GM23338 (cell line): ENCODE data around the gene KRTAP5-4. TPM values are rescaled to one million over a fixed set of nuclear protein-coding genes. Genes with fewer than 3 reads are reported as not detected.
"Not testable (repeated sequence)": the region's sequence is repeated elsewhere in the genome, so short reads cannot be mapped to it uniquely, and the experiment has no call there.

Experiments
- ATAC-seq: fragments of 200-7000 bp; cut with Tn5 transposase; 3 replicates; pipeline ENCODE4 v1.9.1; 2020
- DNase-seq: peaks from one replicate; pipeline ENCODE4 v3.0.0-alpha.2; 2015; ENCODE audit warnings: low spot score
- H2AFZ ChIP-seq: fragments of 200-600 bp; sonication (generic); 2 replicates; pipeline ENCODE4 v1.8.0; 2016; ENCODE audit warnings: antibody characterized with exemption, mild to moderate bottlenecking, moderate library complexity
- H3F3A ChIP-seq: fragments of 200-600 bp; sonication (generic); replicated peaks from 2 replicates; pipeline ENCODE4 v1.8.0; 2017; ENCODE audit warnings: antibody characterized with exemption, mixed run types, low read depth
- H3K27ac ChIP-seq: fragments of 200-600 bp; sonication (generic); 2 replicates; pipeline ENCODE4 v1.6.1; 2016; ENCODE audit warnings: low read depth
- H3K27me3 ChIP-seq: fragments of 200-600 bp; sonication (generic); 2 replicates; pipeline ENCODE4 v1.8.0; 2016; ENCODE audit warnings: mild to moderate bottlenecking, mixed run types, moderate library complexity; ENCODE audit not compliant: insufficient read depth
- H3K36me3 ChIP-seq: fragments of 200-600 bp; sonication (generic); 2 replicates; pipeline ENCODE4 v1.8.0; 2016; ENCODE audit warnings: mild to moderate bottlenecking; ENCODE audit not compliant: insufficient read depth
- H3K4me1 ChIP-seq: fragments of 200-600 bp; sonication (generic); 2 replicates; pipeline ENCODE4 v1.8.0; 2016; ENCODE audit warnings: mild to moderate bottlenecking, moderate library complexity; ENCODE audit not compliant: insufficient read depth
- H3K4me2 ChIP-seq: fragments of 200-600 bp; sonication (generic); 2 replicates; pipeline ENCODE4 v1.7.1; 2017; ENCODE audit warnings: mixed run types
- H3K4me3 ChIP-seq: fragments of 200-600 bp; sonication (generic); 2 replicates; pipeline ENCODE4 v1.6.1; 2016; ENCODE audit warnings: mixed run types
- H3K79me2 ChIP-seq: fragments of 200-600 bp; sonication (generic); replicated peaks from 2 replicates; pipeline ENCODE4 v1.8.0; 2017; ENCODE audit warnings: mild to moderate bottlenecking; ENCODE audit not compliant: insufficient read depth
- H3K9me2 ChIP-seq: fragments of 200-600 bp; sonication (generic); 2 replicates; pipeline ENCODE4 v1.8.0; 2017; ENCODE audit not compliant: insufficient read depth
- H4K20me1 ChIP-seq: fragments of 200-600 bp; sonication (generic); replicated peaks from 2 replicates; pipeline ENCODE4 v1.8.0; 2017; ENCODE audit warnings: mild to moderate bottlenecking; ENCODE audit not compliant: insufficient read depth
- H3K27ac Mint-ChIP-seq: 2 replicates; pipeline ENCODE4 v1.8.0; 2020; ENCODE audit warnings: inconsistent platforms, mild to moderate bottlenecking, moderate library complexity, mixed read lengths
- H3K27me3 Mint-ChIP-seq: 3 replicates; pipeline ENCODE4 v1.8.0; 2022; ENCODE audit warnings: low read depth, mild to moderate bottlenecking, moderate library complexity, mixed read lengths, inconsistent platforms; ENCODE audit not compliant: insufficient read depth, poor library complexity
- H3K36me3 Mint-ChIP-seq: 3 replicates; pipeline ENCODE4 v1.8.0; 2021; ENCODE audit warnings: low read depth, mild to moderate bottlenecking, inconsistent platforms, moderate library complexity, mixed read lengths
- H3K4me1 Mint-ChIP-seq: 3 replicates; pipeline ENCODE4 v1.8.0; 2020; ENCODE audit warnings: mild to moderate bottlenecking, inconsistent platforms, mixed read lengths
- H3K4me3 Mint-ChIP-seq: 3 replicates; pipeline ENCODE4 v1.8.0; 2021; ENCODE audit warnings: moderate library complexity, mild to moderate bottlenecking, inconsistent platforms, mixed read lengths
- H3K9me3 Mint-ChIP-seq: 3 replicates; pipeline ENCODE4 v1.8.0; 2020; ENCODE audit warnings: moderate library complexity, mild to moderate bottlenecking, inconsistent platforms, mixed read lengths
- CREB1 ChIP-seq: fragments of 250-450 bp; sonication (Bioruptor Pico); IDR thresholded peaks from 2 replicates; pipeline ENCODE4 v1.5.0; 2020; ENCODE audit warnings: low read depth, mild to moderate bottlenecking, moderate library complexity
- CTCF ChIP-seq, 2 experiments: fragments of 200-600 bp in 1 of 2; sonication (generic) in 1 of 2; conservative IDR thresholded peaks; 2 replicates each; pipeline versions ENCODE4 v1.5.1 to v1.6.1; 2016 to 2017; ENCODE audit warnings: antibody characterized with exemption in 2 of 2, low read depth in 2 of 2, mild to moderate bottlenecking in 2 of 2, moderate library complexity in 1 of 2
- NANOG ChIP-seq: IDR thresholded peaks from 2 replicates; pipeline ENCODE4 v1.6.1; 2016; ENCODE audit warnings: antibody characterized with exemption, borderline replicate concordance
- polyA plus RNA-seq: library from polyadenylated mRNA; unstranded; fragments of >200 nt; fragmentation: Nextera tagmentation; extraction: Ambion mirVana; gene quantifications from 2 replicates; pipeline ENCODE4 v1.2.1, GENCODE V29; 2016
- total RNA-seq: library from RNA; depleted of rRNA; stranded (reverse); fragments of >200 nt; shearing (Covaris generic); gene quantifications from 2 replicates; pipeline ENCODE4 v1.2.3, GENCODE V29; 2014

KRTAP5-4 gene
- total and polyA plus RNA-seq, 2 experiments from 2014 or later, result not detected

GRCh38 chr11:1597331-1597993 lies 24.5 kb downstream of the KRTAP5-4 start:
- Histone ChIP-seq H3K4me2 (peak overlapping the region; percentile 70), H3K4me3 (no peak overlapping the region), H3F3A (peaks cover 13% of the 10 kb centered on the region; the same call in 1 of the 2 replicates), H3K4me1 (peaks cover 18% of the 10 kb centered on the region), H3K36me3 (no peaks in the 10 kb centered on the region), H2AFZ (peak overlapping the region; percentile 73), H3K79me2 (no peaks in the 10 kb centered on the region), H4K20me1 (no peaks in the 10 kb centered on the region), H3K27me3 (no peaks in the 10 kb centered on the region), H3K27ac (no peak overlapping the region), H3K9me2 (no peaks in the 10 kb centered on the region)
- H3K36me3 Mint-ChIP-seq, result peaks cover 5% of the 10 kb centered on the region; the same call in 1 of the 3 replicates
- ATAC-seq, result no peak
- peaks cover 21% of the 10 kb centered on the region; the same call in 2 of the 3 replicates for H3K9me3 Mint-ChIP-seq
- TF ChIP-seq NANOG (no peak), CREB1 (no peak), CTCF (conservative IDR thresholded peaks at IDR 0.05; ENCODE audit: low read depth in 2 of 2) (no peak)
- H3K4me1 Mint-ChIP-seq, result peaks cover 28% of the 10 kb centered on the region
- no peak overlapping the region; the same call in 2 of the 3 replicates for H3K4me3 Mint-ChIP-seq
- H3K27ac Mint-ChIP-seq, result no peak overlapping the region
- H3K27me3 Mint-ChIP-seq, result peaks cover 17% of the 10 kb centered on the region
- no peak for DNase-seq

- Histone ChIP-seq H3F3A (peaks cover 13% of the 10 kb centered on the region; the same call in 1 of the 2 replicates), H3K4me3 (peak overlapping the region; percentile 20; the same call in 1 of the 2 replicates), H3K4me1 (peaks cover 18% of the 10 kb centered on the region), H2AFZ (peak overlapping the region; percentile 73), H3K27ac (0 out of 2 replicates have a peak overlapping the region, but pooled peaks have one; percentile 57), H3K4me2 (peak overlapping the region; percentile 70)
- TF ChIP-seq NANOG, result peak; percentile 24; the same call in 1 of the 2 replicates
- ATAC-seq (peak; percentile 80), DNase-seq (peak; percentile 39)
- Mint-ChIP-seq H3K27me3 (peaks cover 17% of the 10 kb centered on the region), H3K9me3 (peaks cover 15% of the 10 kb centered on the region; the same call in 2 of the 3 replicates), H3K4me3 (peak overlapping the region; percentile 14; the same call in 2 of the 3 replicates), H3K4me1 (peaks cover 28% of the 10 kb centered on the region)
- H3K36me3 Mint-ChIP-seq, H3K79me2 ChIP-seq, H3K9me2 ChIP-seq, H4K20me1 ChIP-seq, H3K36me3 ChIP-seq, H3K27me3 ChIP-seq, H3K27ac Mint-ChIP-seq: not testable (repeated sequence)
Observed at GRCh38 chr11:1596576-1597121, 25.3 kb downstream of the KRTAP5-4 start.

DNA sequence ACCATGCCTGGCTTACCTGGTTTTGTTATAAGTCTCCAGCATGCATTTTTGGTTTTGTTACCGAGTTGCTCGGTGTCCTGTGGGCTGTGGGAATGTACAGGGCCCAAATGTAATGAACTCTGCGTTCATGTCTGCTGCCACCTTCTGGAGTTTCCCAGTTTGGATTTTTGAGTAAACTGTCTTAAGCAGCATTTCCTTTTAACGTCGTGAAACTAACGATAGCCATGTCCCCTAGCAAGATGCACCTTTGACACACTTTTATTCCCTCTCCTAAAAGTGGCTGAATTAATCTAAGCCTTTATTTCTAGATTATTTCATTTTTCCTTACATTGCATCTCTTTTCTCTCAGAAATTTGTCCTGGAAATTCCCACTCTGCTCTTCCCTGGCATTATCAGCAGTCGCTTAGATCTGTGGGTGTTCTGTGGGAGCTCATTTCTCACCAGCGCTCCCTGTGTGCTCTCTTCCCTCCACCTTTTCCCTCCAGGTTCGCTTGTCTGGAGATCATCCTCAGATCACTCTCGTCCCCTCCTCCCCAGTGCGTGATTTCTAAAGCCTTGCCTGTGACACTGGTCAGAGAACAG lies 25.9 kb downstream of the KRTAP5-4 start:
- not testable (repeated sequence) for H3K9me3 Mint-ChIP-seq, DNase-seq, H3K9me2 ChIP-seq, H3K27ac Mint-ChIP-seq, H3K27me3 ChIP-seq, H3K79me2 ChIP-seq, H3K36me3 ChIP-seq, H3K36me3 Mint-ChIP-seq, H3K4me3 ChIP-seq, H4K20me1 ChIP-seq
- H3K4me2 ChIP-seq, result peak overlapping the region; percentile 70
- peaks cover 18% of the 10 kb centered on the region for H3K4me1 ChIP-seq
- peak; percentile 27 for ATAC-seq
- Mint-ChIP-seq H3K4me3 (peak overlapping the region; percentile 14; the same call in 1 of the 3 replicates), H3K27me3 (peaks cover 17% of the 10 kb centered on the region), H3K4me1 (peaks cover 28% of the 10 kb centered on the region)
- TF ChIP-seq CTCF (conservative IDR thresholded peaks at IDR 0.05; ENCODE audit: low read depth in 2 of 2), result peak in 1 of 2 experiments; percentile 24; a peak in 1 of 4 replicates
- H3K27ac ChIP-seq, result 0 out of 2 replicates have a peak overlapping the region, but pooled peaks have one; percentile 57
- peaks cover 13% of the 10 kb centered on the region; the same call in 1 of the 2 replicates for H3F3A ChIP-seq
- H2AFZ ChIP-seq, result peak overlapping the region; percentile 73
